CD14-positive monocyte (primary cell): ENCODE results near the gene CDK4. TPM values are rescaled to one million over a fixed set of nuclear protein-coding genes. Genes with fewer than 3 reads are reported as not detected.

ENCODE experiments used
- DNase-seq, 3 donors: peaks; one replicate each; pipeline ENCODE4 v3.0.0-alpha.2; 2011 to 2022
- H2AFZ ChIP-seq: 2 replicates; pipeline ENCODE4 v1.6.0; 2012; ENCODE audit warnings: mild to moderate bottlenecking, low read depth, low read length, inconsistent platforms; ENCODE audit not compliant: insufficient read depth, poor library complexity, severe bottlenecking
- H3K27ac ChIP-seq, 2 donors: 1 replicate in 1 of 2; 2 replicates in 1 of 2; pipeline ENCODE4 v1.5.1; 2012 to 2013; ENCODE audit warnings: low read length in 2 of 2, control low read depth in 1 of 2, inconsistent platforms in 1 of 2, low read depth in 1 of 2, mild to moderate bottlenecking in 1 of 2
- H3K27me3 ChIP-seq, 2 donors: one replicate each; pipeline versions ENCODE4 v1.6.0 to v1.6.1; 2011 to 2013; ENCODE audit warnings: low read length in 2 of 2; ENCODE audit not compliant: control insufficient read depth in 2 of 2, insufficient read depth in 2 of 2
- H3K36me3 ChIP-seq, 2 donors: replicated peaks in 1 of 2; 1 replicate in 1 of 2; 2 replicates in 1 of 2; pipeline versions ENCODE4 v1.5.1 to v1.6.1; 2012 to 2013; ENCODE audit warnings: low read length in 2 of 2, control low read depth in 1 of 2, inconsistent platforms in 1 of 2, mild to moderate bottlenecking in 1 of 2; ENCODE audit not compliant: insufficient read depth in 2 of 2, control insufficient read depth in 1 of 2
- H3K4me1 ChIP-seq, 2 donors: 1 replicate in 1 of 2; 2 replicates in 1 of 2; pipeline versions ENCODE4 v1.5.1 to v1.6.1; 2012 to 2013; ENCODE audit warnings: low read length in 2 of 2, control low read depth in 1 of 2, inconsistent platforms in 1 of 2, mild to moderate bottlenecking in 1 of 2, moderate library complexity in 1 of 2; ENCODE audit not compliant: insufficient read depth in 2 of 2, control insufficient read depth in 1 of 2
- H3K4me2 ChIP-seq: replicated peaks from 2 replicates; pipeline ENCODE3; 2012; ENCODE audit warnings: low read length, moderate library complexity, mild to moderate bottlenecking; ENCODE audit not compliant: poor library complexity, severe bottlenecking; ENCODE audit errors: extremely low read depth
- H3K4me3 ChIP-seq, 3 experiments: fragments of 200-600 bp in 1 of 3; sonication (generic) in 1 of 3; replicated peaks in 1 of 3; 1 replicate in 2 of 3; 2 replicates in 1 of 3; pipeline ENCODE4 v1.5.1; 2011 to 2013; ENCODE audit warnings: low read length in 3 of 3, mild to moderate bottlenecking in 3 of 3, control low read depth in 2 of 3, low read depth in 2 of 3, inconsistent platforms in 1 of 3, moderate library complexity in 1 of 3
- H3K79me2 ChIP-seq: 2 replicates; pipeline ENCODE4 v1.6.0; 2012; ENCODE audit warnings: mild to moderate bottlenecking, control low read depth, inconsistent platforms, low read length, moderate library complexity; ENCODE audit not compliant: insufficient read depth
- H3K9ac ChIP-seq: 2 replicates; pipeline ENCODE4 v1.6.0; 2017; ENCODE audit warnings: low read length, mild to moderate bottlenecking; ENCODE audit not compliant: insufficient read depth, poor library complexity, severe bottlenecking
- H3K9me3 ChIP-seq, 2 donors: replicated peaks in 1 of 2; 1 replicate in 1 of 2; 2 replicates in 1 of 2; pipeline versions ENCODE4 v1.5.1 to v1.6.1; 2012 to 2013; ENCODE audit warnings: low read length in 2 of 2, control low read depth in 1 of 2; ENCODE audit not compliant: control insufficient read depth in 1 of 2, insufficient read depth in 1 of 2
- H4K20me1 ChIP-seq: 2 replicates; pipeline ENCODE4 v1.6.0; 2012; ENCODE audit warnings: mild to moderate bottlenecking, low read length, control low read depth, moderate library complexity; ENCODE audit not compliant: insufficient read depth
- H3K27ac Mint-ChIP-seq, 7 donors: one replicate each; pipeline ENCODE4 v1.8.0; 2020; ENCODE audit warnings: mild to moderate bottlenecking in 7 of 7, mixed read lengths in 7 of 7, moderate library complexity in 6 of 7, inconsistent platforms in 2 of 7
- H3K27me3 Mint-ChIP-seq, 3 donors: one replicate each; pipeline ENCODE4 v1.8.0; 2021 to 2022; ENCODE audit warnings: low read depth in 3 of 3, mild to moderate bottlenecking in 3 of 3, mixed read lengths in 3 of 3, moderate library complexity in 3 of 3, inconsistent platforms in 1 of 3
- H3K36me3 Mint-ChIP-seq, 2 donors: one replicate each; pipeline ENCODE4 v1.8.0; 2020; ENCODE audit warnings: mixed read lengths in 2 of 2, inconsistent platforms in 1 of 2, mild to moderate bottlenecking in 1 of 2
- H3K4me1 Mint-ChIP-seq: one replicate; pipeline ENCODE4 v1.8.0; 2020; ENCODE audit warnings: mild to moderate bottlenecking, mixed read lengths
- H3K4me3 Mint-ChIP-seq, 2 donors: one replicate each; pipeline ENCODE4 v1.8.0; 2020; ENCODE audit warnings: mild to moderate bottlenecking in 2 of 2, mixed read lengths in 2 of 2, moderate library complexity in 1 of 2
- H3K9me3 Mint-ChIP-seq, 7 donors: one replicate each; pipeline ENCODE4 v1.8.0; 2020 to 2022; ENCODE audit warnings: mixed read lengths in 7 of 7, mild to moderate bottlenecking in 6 of 7, moderate library complexity in 6 of 7, inconsistent platforms in 2 of 7
- WGBS: methylation state at CpG from one replicate; pipeline ENCODE4 v1.1.5; 2013; ENCODE audit warnings: missing lambda C conversion rate; ENCODE audit not compliant: insufficient coverage; 5-methylcytosine and 5-hydroxymethylcytosine counted together
- intact Hi-C, 2 donors: fragments of 100-400 bp; cut with micrococcal nuclease; formaldehyde crosslinking; loops; one replicate each; pipeline versions ENCODE4 v1.15.0 to v1.15.1; 2023
- polyA plus RNA-seq, 3 donors: library from polyadenylated mRNA; depleted of rRNA in 1 of 3; unstranded in 2 of 3; stranded (reverse) in 1 of 3; fragments of 300-500 nt in 2 of 3; fragments of >200 nt in 1 of 3; fragmentation: Illumina TruSeq in 2 of 3; gene quantifications; 1 replicate in 2 of 3; 2 replicates in 1 of 3; pipeline ENCODE4 v1.2.3, GENCODE V29; 2012 to 2021
- TF ChIP-seq, protein P1 (sequence below): fragments of 200-600 bp; IDR thresholded peaks from one replicate; pipeline ENCODE4 v1.8.0; 2022; ENCODE audit warnings: antibody characterized with exemption, mild to moderate bottlenecking

The CDK4 gene
- polyA plus RNA-seq, 3 donors: 26.2 to 38.4 (median 27.4) TPM

DNA sequence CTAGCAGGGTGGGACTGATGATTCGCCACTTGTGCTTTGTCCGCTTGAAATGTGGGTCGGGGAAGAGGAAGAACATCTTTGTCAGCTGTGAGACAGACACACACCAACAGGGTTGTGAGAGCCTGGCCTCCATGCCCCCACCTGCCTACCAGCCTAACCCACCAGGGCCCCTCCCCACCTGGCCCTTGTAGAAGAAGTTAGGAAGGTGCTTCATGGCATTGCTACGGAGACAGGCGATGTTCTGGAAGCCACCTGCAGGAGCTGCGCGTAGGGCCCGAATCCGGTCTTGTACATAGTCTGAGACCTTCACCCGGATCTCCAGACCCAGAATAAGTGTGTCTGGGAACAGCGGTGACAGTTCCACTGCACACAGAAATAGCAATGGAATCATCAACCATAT lies 17.5 kb upstream of the CDK4 start:
- WGBS: 92% methylated on average over 7 of the region's 11 CpGs
- H3K27me3 Mint-ChIP-seq: peaks cover 33 to 38% (median 37%) of the 10 kb centered on the region in 3 donors
- intact Hi-C loops: no loop called here
- H3K4me1 ChIP-seq: peaks cover 45 to 55% of the 10 kb centered on the region in 2 donors
- no peak overlapping the region for H3K27ac Mint-ChIP-seq
- H3K36me3 ChIP-seq: peaks cover 0 to 6% of the 10 kb centered on the region in 2 donors
- peaks cover 48% of the 10 kb centered on the region for H3K4me1 Mint-ChIP-seq
- no peaks in the 10 kb centered on the region for H4K20me1 ChIP-seq
- DNase-seq: no peak
- H3K9ac ChIP-seq: no peak overlapping the region
- H3K4me2 ChIP-seq: no peak overlapping the region
- no peak overlapping the region for H3K4me3 Mint-ChIP-seq
- H3K4me3 ChIP-seq: no peak overlapping the region
- peaks cover 0 to 13% of the 10 kb centered on the region in 2 donors for H3K9me3 ChIP-seq
- H3K79me2 ChIP-seq: no peaks in the 10 kb centered on the region
- H3K9me3 Mint-ChIP-seq: peaks cover 0 to 14% (median 2%) of the 10 kb centered on the region in 7 donors
- no peak overlapping the region for H2AFZ ChIP-seq
- no peak overlapping the region for H3K27ac ChIP-seq
- peaks cover 25 to 36% of the 10 kb centered on the region in 2 donors for H3K27me3 ChIP-seq
- H3K36me3 Mint-ChIP-seq: peaks cover 18 to 24% of the 10 kb centered on the region in 2 donors
- TF ChIP-seq, protein P1, sequence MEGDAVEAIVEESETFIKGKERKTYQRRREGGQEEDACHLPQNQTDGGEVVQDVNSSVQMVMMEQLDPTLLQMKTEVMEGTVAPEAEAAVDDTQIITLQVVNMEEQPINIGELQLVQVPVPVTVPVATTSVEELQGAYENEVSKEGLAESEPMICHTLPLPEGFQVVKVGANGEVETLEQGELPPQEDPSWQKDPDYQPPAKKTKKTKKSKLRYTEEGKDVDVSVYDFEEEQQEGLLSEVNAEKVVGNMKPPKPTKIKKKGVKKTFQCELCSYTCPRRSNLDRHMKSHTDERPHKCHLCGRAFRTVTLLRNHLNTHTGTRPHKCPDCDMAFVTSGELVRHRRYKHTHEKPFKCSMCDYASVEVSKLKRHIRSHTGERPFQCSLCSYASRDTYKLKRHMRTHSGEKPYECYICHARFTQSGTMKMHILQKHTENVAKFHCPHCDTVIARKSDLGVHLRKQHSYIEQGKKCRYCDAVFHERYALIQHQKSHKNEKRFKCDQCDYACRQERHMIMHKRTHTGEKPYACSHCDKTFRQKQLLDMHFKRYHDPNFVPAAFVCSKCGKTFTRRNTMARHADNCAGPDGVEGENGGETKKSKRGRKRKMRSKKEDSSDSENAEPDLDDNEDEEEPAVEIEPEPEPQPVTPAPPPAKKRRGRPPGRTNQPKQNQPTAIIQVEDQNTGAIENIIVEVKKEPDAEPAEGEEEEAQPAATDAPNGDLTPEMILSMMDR: no peak

DNA sequence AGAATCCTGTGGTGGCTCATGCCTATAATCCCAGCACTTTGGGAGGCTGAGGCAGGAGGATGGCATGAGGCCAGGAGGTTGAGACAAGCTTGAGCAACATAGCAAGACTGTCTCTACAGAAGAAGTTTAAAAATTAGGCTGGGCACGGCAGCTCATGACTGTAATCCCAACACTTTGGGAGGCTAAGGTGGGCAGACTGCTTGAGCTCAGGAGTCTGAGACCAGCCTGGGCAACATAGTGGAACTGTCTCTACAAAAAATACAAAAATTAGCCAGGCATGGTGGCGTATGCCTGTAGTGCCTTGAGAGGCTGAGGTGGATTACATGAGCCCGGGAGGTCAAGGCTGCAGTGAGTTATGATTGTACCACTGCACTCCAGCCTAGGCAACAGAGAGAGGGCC lies 15.8 kb upstream of the CDK4 start:
- H3K4me1 Mint-ChIP-seq: peaks cover 47% of the 10 kb centered on the region
- DNase-seq: no peak

More for the DNA sequence above, 15.8 kb upstream of the CDK4 start:
- WGBS: 79% methylated on average over 2 of the region's 3 CpGs
- Histone ChIP-seq H3K4me3 (no peak overlapping the region), H3K9ac (no peak overlapping the region), H3K9me3 (peaks cover 0 to 13% of the 10 kb centered on the region in 2 donors), H3K27ac (no peak overlapping the region), H3K4me1 (peaks cover 41 to 50% of the 10 kb centered on the region in 2 donors), H3K36me3 (peaks cover 0 to 6% of the 10 kb centered on the region in 2 donors), H4K20me1 (no peaks in the 10 kb centered on the region), H3K4me2 (no peak overlapping the region), H3K79me2 (no peaks in the 10 kb centered on the region), H3K27me3 (peaks cover 37 to 53% of the 10 kb centered on the region in 2 donors), H2AFZ (no peak overlapping the region)
- H3K36me3 Mint-ChIP-seq: peaks cover 23 to 27% of the 10 kb centered on the region in 2 donors
- H3K9me3 Mint-ChIP-seq: peaks cover 0 to 18% (median 5%) of the 10 kb centered on the region in 7 donors
- TF ChIP-seq, protein P1: no peak
- H3K27me3 Mint-ChIP-seq: peaks cover 50 to 54% (median 53%) of the 10 kb centered on the region in 3 donors
- intact Hi-C loops: no loop called here
- no peak overlapping the region for H3K27ac Mint-ChIP-seq
- peak overlapping the region in 1 of 2 donors; percentile 57 for H3K4me3 Mint-ChIP-seq
